GM12878 (cell line): Measurements from ENCODE around the gene SNRNP27. TPM values are rescaled to one million over a fixed set of nuclear protein-coding genes. Genes with fewer than 3 reads are reported as not detected.
A peak's percentile ranks its signal among the peaks of the same experiment; 100 is the strongest.

Experiments used
- ATF3 ChIP-seq: IDR thresholded peaks from 2 replicates; pipeline ENCODE4 v1.6.1; 2011; ENCODE audit warnings: low read depth, mild to moderate bottlenecking, low read length, moderate library complexity, borderline replicate concordance; ENCODE audit errors: extremely low read depth
- CEBPB ChIP-seq, 2 experiments: fragments of 150-350 bp in 1 of 2; IDR thresholded peaks; 2 replicates each; pipeline ENCODE4 v1.6.1; 2012 to 2014; ENCODE audit warnings: low read depth in 2 of 2, low read length in 2 of 2, borderline replicate concordance in 1 of 2, inconsistent platforms in 1 of 2
- CREB1 ChIP-seq: IDR thresholded peaks from 2 replicates; pipeline ENCODE4 v1.6.1; 2012; ENCODE audit warnings: low read depth, mild to moderate bottlenecking, inconsistent platforms
- E2F4 ChIP-seq: IDR thresholded peaks from 2 replicates; pipeline ENCODE4 v1.6.1; 2012; ENCODE audit warnings: low read depth, low read length, improper control_type of control experiment
- E2F8 ChIP-seq: fragments of 450-650 bp; IDR thresholded peaks from 2 replicates; pipeline ENCODE4 v1.6.1; 2018; ENCODE audit warnings: mild to moderate bottlenecking, low read depth, moderate library complexity; ENCODE audit not compliant: partially characterized antibody
- GATAD2B ChIP-seq: fragments of 450-650 bp; conservative IDR thresholded peaks from 2 replicates; pipeline ENCODE4 v1.6.1; 2017; ENCODE audit warnings: low read depth, mild to moderate bottlenecking, moderate library complexity
- HDAC2 ChIP-seq: fragments of 200-600 bp; sonication (generic); IDR thresholded peaks from 2 replicates; pipeline ENCODE4 v1.6.1; 2017
- HDGF ChIP-seq: fragments of 450-650 bp; IDR thresholded peaks from 2 replicates; pipeline ENCODE4 v1.6.1; 2016; ENCODE audit warnings: antibody characterized with exemption
- RAD21 ChIP-seq: IDR thresholded peaks from 2 replicates; pipeline ENCODE4 v1.6.1; 2011; ENCODE audit warnings: mild to moderate bottlenecking, low read depth, low read length, moderate library complexity; ENCODE audit not compliant: insufficient read depth
- SIX5 ChIP-seq: IDR thresholded peaks from 2 replicates; pipeline ENCODE4 v1.6.1; 2011; ENCODE audit warnings: mild to moderate bottlenecking, low read depth, low read length, moderate library complexity; ENCODE audit not compliant: severe bottlenecking
- SREBF1 ChIP-seq: IDR thresholded peaks from 2 replicates; pipeline ENCODE4 v1.6.1; 2012; ENCODE audit warnings: mild to moderate bottlenecking, low read length
- STAT1 ChIP-seq: fragments of 450-650 bp; conservative IDR thresholded peaks from 2 replicates; pipeline ENCODE4 v1.6.1; 2014; ENCODE audit warnings: antibody characterized with exemption, mild to moderate bottlenecking
- SUPT20H ChIP-seq: IDR thresholded peaks from 2 replicates; pipeline ENCODE4 v1.6.1; 2011; ENCODE audit warnings: low read depth, mild to moderate bottlenecking, low read length, moderate library complexity, borderline replicate concordance; ENCODE audit not compliant: control insufficient read depth
- TCF3 ChIP-seq: IDR thresholded peaks from 2 replicates; pipeline ENCODE4 v1.6.1; 2012; ENCODE audit warnings: low read depth, mild to moderate bottlenecking, low read length, borderline replicate concordance; ENCODE audit not compliant: insufficient read depth
- ZBED1 ChIP-seq: IDR thresholded peaks from 2 replicates; pipeline ENCODE4 v1.6.1; 2016; ENCODE audit warnings: borderline replicate concordance
- polyA plus RNA-seq, 11 experiments: library from polyadenylated mRNA; depleted of rRNA in 4 of 11; unstranded in 6 of 11; stranded (reverse) in 5 of 11; fragments of >200 nt; fragmentation: Nextera tagmentation in 4 of 11; fragmentation: Illumina TruSeq in 1 of 11; extraction: Ambion mirVana in 4 of 11; extraction: Trizol in 1 of 11; gene quantifications; 1 replicate in 1 of 11; 2 replicates in 10 of 11; pipeline versions ENCODE4 v1.2.1 to v1.2.3, GENCODE V29; 2011 to 2016; ENCODE audit warnings: inconsistent platforms in 2 of 11, missing spikeins in 2 of 11, low read depth in 1 of 11
- total RNA-seq, 4 experiments: library from RNA; depleted of rRNA in 3 of 4; stranded (reverse); fragments of >200 nt in 3 of 4; fragmentation: Illumina TruSeq in 1 of 4; extraction: Trizol in 1 of 4; gene quantifications; 2 replicates each; pipeline versions ENCODE4 v1.2.1 to v1.2.3, GENCODE V29; 2013 to 2021

SNRNP27 gene
- total and polyA plus RNA-seq, 10 of the 15 experiments (the other 5 are each of a cell fraction or from before 2014, with no cell fraction given), result 30.6 to 89.5 (median 49.2) TPM

GRCh38 chr2:69893684-69894551 lies at the start of gene SNRNP27 (continued):
- TF ChIP-seq SIX5 (peak; percentile 61), SREBF1 (no peak), CREB1 (peak; percentile 75; the same call in 1 of the 2 replicates), SUPT20H (no peak), E2F8 (peak; percentile 88), HDAC2 (no peak), CEBPB (IDR thresholded peaks at IDR 0.05; ENCODE audit: borderline replicate concordance in 1 of 2, low read depth in 2 of 2, low read length in 2 of 2) (no peak), E2F4 (no peak), TCF3 (no peak), RAD21 (no peak), GATAD2B (0 out of 2 replicates have a peak, but pooled peaks have one; percentile 34), STAT1 (0 out of 2 replicates have a peak, but pooled peaks have one; percentile 63), ATF3 (no peak), HDGF (no peak), ZBED1 (0 out of 2 replicates have a peak, but pooled peaks have one; percentile 35)
